ENCODE measurements around the gene SCG5.

SCG5 gene

GRCh38 chr15:32738666-32739065 is 97.2 kb downstream of the SCG5 start:
- in situ Hi-C loops (cut with HindIII; ENCODE audit: low sequenced_read_pairs), result loop anchor here (5.0 kb wide), 1 partner anchor 69 kb away; no protein-coding TSS in a partner anchor
- no peak for TF ChIP-seq CTCF (IDR thresholded peaks at IDR 0.05; ENCODE audit: low read depth, low read length, missing control alignments)
- DNase-seq (ENCODE audit: low read depth), result no peak
- no peak overlapping the region for H3K4me3 ChIP-seq (ENCODE audit: low read depth, low read length)

DNA sequence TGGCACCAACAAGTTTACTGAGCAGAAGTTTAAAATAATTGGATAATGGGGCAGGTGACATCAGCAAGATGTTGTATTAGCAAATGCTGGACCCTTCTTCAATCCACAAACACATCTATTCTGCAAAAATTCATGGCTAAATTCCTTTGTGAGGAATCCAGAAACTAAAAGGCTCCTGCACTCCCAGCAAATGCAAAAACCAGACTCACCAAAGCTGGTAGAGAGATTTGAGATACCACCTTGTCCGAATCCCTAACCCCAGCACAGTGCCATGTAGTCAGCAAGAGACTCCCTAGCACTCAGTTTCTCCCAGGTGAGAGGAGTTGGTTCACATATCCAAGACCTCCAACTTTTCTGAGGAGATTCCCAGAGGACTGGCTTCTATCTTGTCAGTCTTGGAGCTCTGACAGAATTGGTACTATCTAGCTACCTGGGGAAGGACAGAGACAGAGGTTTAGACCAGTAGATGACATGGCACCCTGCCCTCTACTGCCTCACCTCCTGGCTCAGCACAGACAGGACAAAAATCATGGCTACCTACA is 98.1 kb downstream of the SCG5 start:
- no peak for TF ChIP-seq CTCF (IDR thresholded peaks at IDR 0.05; ENCODE audit: low read depth, low read length, missing control alignments)
- no peak overlapping the region for H3K4me3 ChIP-seq (ENCODE audit: low read depth, low read length)
- no peak for DNase-seq (ENCODE audit: low read depth)
- in situ Hi-C loops (cut with HindIII; ENCODE audit: low sequenced_read_pairs), result loop anchor here (5.0 kb wide), 1 partner anchor 68 kb away; no protein-coding TSS in a partner anchor

DNA sequence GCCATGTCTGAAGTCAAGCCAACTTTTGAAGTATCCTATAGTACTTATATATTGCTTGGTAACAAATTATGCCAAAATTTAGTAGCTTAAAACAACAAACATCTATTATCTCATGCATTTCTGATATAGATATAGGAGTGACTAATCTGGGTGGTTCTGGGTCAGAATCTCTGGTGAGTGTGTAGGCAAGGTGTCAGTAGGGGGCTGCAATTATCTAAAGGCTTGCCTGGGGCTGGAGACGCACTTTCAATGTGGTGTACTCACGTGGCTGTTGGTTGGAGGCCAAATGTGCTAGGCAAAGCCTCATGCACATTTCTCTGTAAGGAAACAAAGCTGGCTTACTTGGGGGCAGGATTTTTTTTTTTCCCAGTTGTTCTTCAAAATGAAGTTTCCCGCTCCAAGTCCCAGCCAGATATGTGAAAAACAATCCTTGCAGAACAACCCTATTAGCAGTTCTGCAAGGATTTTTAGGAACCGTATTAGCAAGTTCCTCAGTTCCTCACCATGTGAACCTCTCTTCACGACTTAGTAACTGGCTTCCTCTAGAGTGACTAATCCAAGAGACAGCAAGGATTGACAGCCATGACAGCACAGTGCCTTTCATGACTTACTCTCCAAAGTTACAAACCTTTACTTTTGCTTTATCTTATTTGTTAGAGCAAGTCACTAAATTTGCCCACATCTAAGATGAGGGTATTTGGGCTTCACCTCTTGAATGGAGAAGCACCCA is 102.1 kb downstream of the SCG5 start:
- TF ChIP-seq CTCF (IDR thresholded peaks at IDR 0.05; ENCODE audit: low read depth, low read length, missing control alignments), result no peak
- H3K4me3 ChIP-seq (ENCODE audit: low read depth, low read length), result no peak overlapping the region
- peak; percentile 34 for DNase-seq (ENCODE audit: low read depth)
- in situ Hi-C loops (cut with HindIII; ENCODE audit: low sequenced_read_pairs), result no loop called here

- in situ Hi-C loops (cut with HindIII; ENCODE audit: low sequenced_read_pairs), result no loop called here
- DNase-seq (ENCODE audit: low read depth), result no peak
- TF ChIP-seq CTCF (IDR thresholded peaks at IDR 0.05; ENCODE audit: low read depth, low read length, missing control alignments), result no peak
- H3K4me3 ChIP-seq (ENCODE audit: low read depth, low read length), result no peak overlapping the region
Observed at GRCh38 chr15:32746116-32746857, 104.8 kb downstream of the SCG5 start.

Data from astrocyte of the cerebellum (primary cell).